ENCODE measurements around the gene NXN.
"Not testable (repeated sequence)": the region's sequence is repeated elsewhere in the genome, so short reads cannot be mapped to it uniquely, and the experiment has no call there.

NXN gene

GRCh38 chr17:917391-917811 lies 62.2 kb downstream of the NXN start:
- DNase-seq = peak; percentile 88

GRCh38 chr17:916315-916714 lies 63.3 kb downstream of the NXN start:
- DNase-seq = no peak

GRCh38 chr17:915538-916201 lies 63.9 kb downstream of the NXN start:
- peak; percentile 52 for DNase-seq

- DNase-seq = no peak
Measured at GRCh38 chr17:914561-914960, 65.0 kb downstream of the NXN start.

- no peak for DNase-seq
Measured at GRCh38 chr17:913207-913606, 66.4 kb downstream of the NXN start.

GRCh38 chr17:909642-910323 lies 69.8 kb downstream of the NXN start:
- DNase-seq = peak; percentile 75

GRCh38 chr17:907725-908124 lies 71.9 kb downstream of the NXN start:
- DNase-seq = no peak

- not testable (repeated sequence) for DNase-seq
Measured at GRCh38 chr17:905708-906107, 73.9 kb downstream of the NXN start.

GRCh38 chr17:903691-904481 lies 75.7 kb downstream of the NXN start:
- DNase-seq = peak; percentile 94

GRCh38 chr17:902463-902862 lies 77.1 kb downstream of the NXN start:
- no peak for DNase-seq

GRCh38 chr17:901964-902363 lies 77.6 kb downstream of the NXN start:
- DNase-seq = no peak

- DNase-seq = no peak
Measured at GRCh38 chr17:901191-901950, 78.2 kb downstream of the NXN start.

GRCh38 chr17:900336-900934 lies 79.1 kb downstream of the NXN start:
- DNase-seq = no peak

GRCh38 chr17:897970-898619 lies 81.5 kb downstream of the NXN start:
- no peak for DNase-seq

- DNase-seq = no peak
Measured at GRCh38 chr17:896953-897661, 82.5 kb downstream of the NXN start.

GRCh38 chr17:896454-896853 lies 83.1 kb downstream of the NXN start:
- DNase-seq = no peak

- DNase-seq = no peak
Measured at GRCh38 chr17:892958-893357, 86.6 kb downstream of the NXN start.

GRCh38 chr17:888998-889441 lies 90.6 kb downstream of the NXN start:
- no peak for DNase-seq

GRCh38 chr17:887551-888209 lies 91.9 kb downstream of the NXN start:
- DNase-seq = no peak

GRCh38 chr17:885971-886571 lies 93.5 kb downstream of the NXN start:
- no peak for DNase-seq

Measured in fibroblast of skin of back (primary cell).